HCT116 (cell line): Measurements from ENCODE around the gene ARHGAP35. TPM values are rescaled to one million over a fixed set of nuclear protein-coding genes. Genes with fewer than 3 reads are reported as not detected.

ENCODE experiments used
- ATAC-seq: fragments of 200-7000 bp; cut with Tn5 transposase; 2 replicates; pipeline ENCODE4 v1.9.1; 2020; ENCODE audit warnings: mild to moderate bottlenecking, moderate library complexity
- BruUV-seq: library from RNA; stranded (reverse); fragments of 400-500 nt; replicated peaks from 2 replicates; lab custom pipeline; 2021; lab: Mats Ljungman, UMichigan
- CTCF ChIA-PET: fragments of 300-600 bp; sonication (Branson Sonifier 250); formaldehyde crosslinking; loops from one replicate; lab custom pipeline; 2021; ENCODE audit warnings: antibody characterized with exemption; lab: Charles Lee
- POLR2A ChIA-PET: fragments of 300-600, 350-600 bp; sonication (Branson Sonifier 250); formaldehyde crosslinking; loops from one replicate; lab custom pipeline; 2021; ENCODE audit warnings: antibody characterized with exemption; lab: Charles Lee
- RAD21 ChIA-PET, 2 experiments: fragments of 300-600 bp; sonication (Branson Sonifier 250); formaldehyde crosslinking; loops; one replicate each; lab custom pipeline; 2023; ENCODE audit warnings: low total read pairs in 2 of 2; ENCODE audit not compliant: uncharacterized antibody in 2 of 2, unreplicated experiment in 2 of 2, low non-redundant PET in 1 of 2; lab: Charles Lee
- DNase-seq: peaks from one replicate; pipeline ENCODE4 v3.0.0-alpha.2; 2010; ENCODE audit warnings: low read depth, low spot score
- H2AFZ ChIP-seq: fragments of 200-600 bp; shearing (Covaris generic), sonication (generic); 2 replicates; pipeline ENCODE4 v1.6.1; 2017; ENCODE audit warnings: low read depth, mixed run types, mixed read lengths, antibody characterized with exemption, low read length; ENCODE audit not compliant: poor library complexity, severe bottlenecking
- H3K27ac ChIP-seq: 2 replicates; pipeline ENCODE4 v1.5.1; 2012; ENCODE audit warnings: low read depth, low read length
- H3K27me3 ChIP-seq: fragments of 200-600 bp; sonication (generic); 2 replicates; pipeline ENCODE4 v1.6.1; 2016; ENCODE audit warnings: mixed run types, low read length, mixed read lengths; ENCODE audit not compliant: insufficient read depth
- H3K36me3 ChIP-seq, 2 experiments: fragments of 200-500 bp in 1 of 2; fragments of 200-600 bp in 1 of 2; sonication (Bioruptor generic) in 1 of 2; sonication (generic) in 1 of 2; 2 replicates each; pipeline versions ENCODE4 v1.5.1 to v1.6.1; 2014 to 2016; ENCODE audit warnings: low read length in 2 of 2, inconsistent platforms in 1 of 2, mixed read lengths in 1 of 2, mixed run types in 1 of 2; ENCODE audit not compliant: insufficient read depth in 2 of 2, control insufficient read depth in 1 of 2
- H3K4me1 ChIP-seq, 2 experiments: fragments of 200-600 bp in 1 of 2; sonication (generic) in 1 of 2; 2 replicates each; pipeline versions ENCODE4 v1.5.1 to v1.6.1; 2012 to 2017; ENCODE audit warnings: low read length in 2 of 2, inconsistent platforms in 1 of 2, mild to moderate bottlenecking in 1 of 2, mixed read lengths in 1 of 2, mixed run types in 1 of 2, moderate library complexity in 1 of 2; ENCODE audit not compliant: insufficient read depth in 2 of 2, control insufficient read depth in 1 of 2
- H3K4me2 ChIP-seq: fragments of 200-600 bp; sonication (generic); 2 replicates; pipeline ENCODE4 v1.6.1; 2017; ENCODE audit warnings: mixed run types, low read length, mixed read lengths
- H3K4me3 ChIP-seq, 2 experiments: fragments of 200-600 bp in 1 of 2; sonication (generic) in 1 of 2; replicated peaks in 1 of 2; 2 replicates each; pipeline ENCODE4 v1.5.1; 2011 to 2016; ENCODE audit warnings: low read length in 2 of 2, control low read depth in 1 of 2, low read depth in 1 of 2, mild to moderate bottlenecking in 1 of 2, mixed read lengths in 1 of 2, mixed run types in 1 of 2
- H3K79me2 ChIP-seq: fragments of 200-600 bp; sonication (generic); 2 replicates; pipeline ENCODE4 v1.6.1; 2017; ENCODE audit warnings: mild to moderate bottlenecking, mixed run types, low read length, moderate library complexity, mixed read lengths; ENCODE audit not compliant: insufficient read depth
- H3K9ac ChIP-seq: fragments of 200-600 bp; sonication (generic); 2 replicates; pipeline ENCODE4 v1.6.1; 2016; ENCODE audit warnings: low read length, mixed read lengths
- H3K9me2 ChIP-seq: fragments of 200-600 bp; sonication (generic), shearing (Covaris generic); 2 replicates; pipeline ENCODE4 v1.6.1; 2017; ENCODE audit warnings: mixed run types, mild to moderate bottlenecking, moderate library complexity; ENCODE audit not compliant: insufficient read depth
- H3K9me3 ChIP-seq, 2 experiments: fragments of 200-500 bp in 1 of 2; fragments of 200-600 bp in 1 of 2; sonication (Bioruptor generic) in 1 of 2; sonication (generic) in 1 of 2; 2 replicates each; pipeline ENCODE4 v1.6.1; 2014 to 2017; ENCODE audit warnings: low read length in 2 of 2, mixed read lengths in 2 of 2, inconsistent platforms in 1 of 2, low read depth in 1 of 2, mild to moderate bottlenecking in 1 of 2, mixed run types in 1 of 2, moderate library complexity in 1 of 2; ENCODE audit not compliant: control insufficient read depth in 1 of 2, insufficient read depth in 1 of 2
- H4K20me1 ChIP-seq: fragments of 200-600 bp; sonication (generic), shearing (Covaris generic); 2 replicates; pipeline ENCODE4 v1.6.1; 2017; ENCODE audit warnings: mixed run types, mild to moderate bottlenecking, moderate library complexity; ENCODE audit not compliant: insufficient read depth
- FOSL1 ChIP-seq: IDR thresholded peaks from 2 replicates; pipeline ENCODE4 v1.6.1; 2012; ENCODE audit warnings: low read depth
- JUND ChIP-seq: IDR thresholded peaks from 2 replicates; pipeline ENCODE4 v1.6.1; 2012
- POLR2A ChIP-seq: IDR thresholded peaks from 2 replicates; pipeline ENCODE4 v1.7.0; 2011; ENCODE audit warnings: borderline replicate concordance; ENCODE audit not compliant: insufficient read depth, insufficient read length; ENCODE audit errors: extremely low read depth
- REST ChIP-seq: IDR thresholded peaks from 2 replicates; pipeline ENCODE4 v1.6.1; 2012; ENCODE audit warnings: low read depth
- SIN3A ChIP-seq: IDR thresholded peaks from 2 replicates; pipeline ENCODE4 v1.6.1; 2012; ENCODE audit warnings: low read depth
- SRF ChIP-seq: IDR thresholded peaks from 2 replicates; pipeline ENCODE4 v1.6.1; 2012; ENCODE audit warnings: low read depth
- TCF7L2 ChIP-seq: IDR thresholded peaks from 2 replicates; pipeline ENCODE4 v1.7.0; 2011; ENCODE audit warnings: borderline replicate concordance, inconsistent platforms; ENCODE audit not compliant: insufficient read depth, insufficient read length; ENCODE audit errors: extremely low read depth
- ZNF274 ChIP-seq: fragments of 200-500 bp; sonication (Bioruptor generic); IDR thresholded peaks from 2 replicates; pipeline ENCODE4 v1.6.1; 2014; ENCODE audit warnings: mild to moderate bottlenecking, low read depth, low read length, inconsistent platforms
- intact Hi-C: fragments of 100-400 bp; cut with micrococcal nuclease; formaldehyde crosslinking; loops from 2 replicates; pipeline ENCODE4 v1.10.0; 2022
- total RNA-seq: library from RNA; stranded (reverse); gene quantifications from one replicate; pipeline ENCODE4 v1.2.1, GENCODE V29; 2021; ENCODE audit not compliant: unreplicated experiment

The ARHGAP35 gene
- total RNA-seq, 1 experiment from 2014 or later = 47.6 TPM

DNA sequence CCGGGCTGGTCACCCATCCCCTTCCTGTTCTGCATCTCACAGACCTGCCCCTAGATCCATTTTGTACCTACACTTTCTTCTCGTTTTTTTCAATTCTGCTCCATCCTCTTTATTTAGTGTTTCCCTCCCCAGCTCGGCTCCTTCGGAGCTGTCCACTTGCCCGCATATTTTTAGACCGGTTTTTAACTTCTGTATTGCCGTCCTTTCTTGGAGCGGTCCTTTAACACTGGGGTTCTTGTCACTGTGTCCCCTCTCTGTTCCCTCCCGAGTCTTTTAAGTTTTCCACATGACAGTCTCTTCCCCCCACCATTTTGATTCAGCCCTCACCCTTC lies 1.7 kb downstream of the ARHGAP35 start:
- no peak for TF ChIP-seq ZNF274
- no peak for TF ChIP-seq JUND
- TF ChIP-seq SRF = no peak
- no peak for TF ChIP-seq TCF7L2
- H3K9me2 ChIP-seq = no peaks in the 10 kb centered on the region
- H3K27me3 ChIP-seq = no peaks in the 10 kb centered on the region
- peaks cover 63% of the 10 kb centered on the region for H3K79me2 ChIP-seq
- H4K20me1 ChIP-seq = no peaks in the 10 kb centered on the region; the same call in 1 of the 2 replicates
- no peaks in the 10 kb centered on the region for H3K36me3 ChIP-seq
- ChIA-PET CTCF (no interaction called here), POLR2A (no interaction called here), RAD21 (interaction anchor here in 1 of 2 experiments (0.6 kb wide), 1 partner anchor 26 kb away, joined by 5 read pairs; no protein-coding TSS in a partner anchor)
- peak overlapping the region; percentile 60; the same call in 1 of the 2 replicates for H3K27ac ChIP-seq
- DNase-seq (no peak), ATAC-seq (no peak)
- H3K4me3 ChIP-seq = peak overlapping the region; percentile 74 to 83
- H3K4me2 ChIP-seq = peak overlapping the region; percentile 87
- H3K9ac ChIP-seq = peak overlapping the region; percentile 75
- no peak overlapping the region for H2AFZ ChIP-seq
- H3K4me1 ChIP-seq = peaks cover 49 to 64% of the 10 kb centered on the region in 2 experiments
- intact Hi-C loops = loop anchor here (10.0 kb wide), 1 partner anchor 262 kb away; no protein-coding TSS in a partner anchor
- BruUV-seq = no TSS peak
- no peaks in the 10 kb centered on the region for H3K9me3 ChIP-seq

DNA sequence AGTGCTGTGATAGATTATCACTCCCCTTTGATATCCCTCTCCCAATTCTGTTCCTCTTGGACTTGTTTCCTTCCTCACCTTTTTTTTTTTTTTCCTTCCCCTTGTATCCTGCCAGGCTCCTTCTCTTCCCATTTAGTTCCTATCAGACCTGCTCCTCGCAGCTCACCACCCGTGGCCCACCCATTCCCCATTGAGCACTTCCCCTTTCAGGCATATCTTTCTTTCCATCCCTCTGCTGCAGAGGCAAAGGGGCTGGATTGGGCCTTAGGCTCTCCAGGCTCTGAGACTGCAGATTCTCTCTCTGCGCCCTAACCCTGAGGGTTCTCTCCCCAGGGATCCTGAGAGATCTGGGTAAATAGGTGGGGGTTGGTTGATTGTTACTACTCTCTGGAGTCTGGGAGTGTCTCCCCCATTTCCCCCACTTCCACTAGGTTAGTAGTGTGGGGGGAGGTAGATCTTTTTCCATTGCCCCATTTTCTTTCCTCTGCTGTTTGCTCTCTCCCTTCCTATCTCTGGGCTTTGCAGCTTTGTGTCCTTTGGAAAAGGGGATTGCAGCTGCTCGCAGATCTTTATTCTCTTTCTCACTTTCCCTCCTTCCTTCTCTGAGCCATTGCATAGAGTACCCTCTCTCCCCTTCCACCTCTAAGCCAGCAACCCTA lies 2.3 kb downstream of the ARHGAP35 start:
- Histone ChIP-seq H3K4me3 (no peak overlapping the region), H3K36me3 (no peaks in the 10 kb centered on the region), H3K79me2 (peaks cover 69% of the 10 kb centered on the region), H4K20me1 (no peaks in the 10 kb centered on the region; the same call in 1 of the 2 replicates), H2AFZ (no peak overlapping the region), H3K4me1 (peaks cover 54 to 69% of the 10 kb centered on the region in 2 experiments), H3K9me3 (no peaks in the 10 kb centered on the region), H3K4me2 (peak overlapping the region; percentile 87), H3K9ac (0 out of 2 replicates have a peak overlapping the region, but pooled peaks have one; percentile 7), H3K27me3 (no peaks in the 10 kb centered on the region), H3K27ac (no peak overlapping the region)
- RAD21 ChIA-PET = interaction anchor here in 1 of 2 experiments (0.6 kb wide), 1 partner anchor 39 kb away, joined by 4 read pairs; no protein-coding TSS in a partner anchor
- no peak for DNase-seq
- ATAC-seq = no peak
- BruUV-seq = no TSS peak
- POLR2A ChIA-PET = no interaction called here
- CTCF ChIA-PET = no interaction called here
- intact Hi-C loops = loop anchor here (10.0 kb wide), 1 partner anchor 262 kb away; no protein-coding TSS in a partner anchor
- TF ChIP-seq FOSL1 (no peak), POLR2A (no peak), REST (no peak), SIN3A (no peak)
- TF ChIP-seq, all 23 proteins: peak for 0
- H3K9me2 ChIP-seq = no peaks in the 10 kb centered on the region
